H9 (cell line): ENCODE results near the gene SF3A1. TPM values are rescaled to one million over a fixed set of nuclear protein-coding genes. Genes with fewer than 3 reads are reported as not detected.

ENCODE experiments used
- DNase-seq: peaks from one replicate; pipeline ENCODE4 v3.0.0-alpha.2; 2017
- H2AFZ ChIP-seq: one replicate; pipeline ENCODE4 v1.6.1; 2013; ENCODE audit warnings: mild to moderate bottlenecking, low read length, control low read depth, moderate library complexity
- H2AK5ac ChIP-seq: 2 replicates; pipeline ENCODE4 v1.6.1; 2013; ENCODE audit warnings: low read length, control low read depth, mixed read lengths; ENCODE audit not compliant: insufficient read length
- H2BK120ac ChIP-seq: one replicate; pipeline ENCODE4 v1.6.1; 2013; ENCODE audit warnings: low read depth, mild to moderate bottlenecking, low read length, control low read depth, inconsistent platforms; ENCODE audit not compliant: poor library complexity, severe bottlenecking
- H2BK12ac ChIP-seq: 2 replicates; pipeline ENCODE4 v1.6.1; 2013; ENCODE audit warnings: low read length, control low read depth, mixed read lengths, low read depth; ENCODE audit not compliant: insufficient read length
- H2BK15ac ChIP-seq: 2 replicates; pipeline ENCODE4 v1.6.1; 2013; ENCODE audit warnings: low read depth, low read length, control low read depth
- H2BK20ac ChIP-seq: one replicate; pipeline ENCODE4 v1.6.1; 2013; ENCODE audit warnings: low read depth, mild to moderate bottlenecking, low read length, control low read depth, inconsistent platforms; ENCODE audit not compliant: poor library complexity, severe bottlenecking
- H2BK5ac ChIP-seq: 2 replicates; pipeline ENCODE4 v1.6.1; 2013; ENCODE audit warnings: low read length, control low read depth, mixed read lengths; ENCODE audit not compliant: insufficient read length
- H3K14ac ChIP-seq: 2 replicates; pipeline ENCODE4 v1.6.1; 2013; ENCODE audit warnings: low read length, control low read depth; ENCODE audit not compliant: insufficient read depth
- H3K18ac ChIP-seq: 2 replicates; pipeline ENCODE4 v1.6.1; 2013; ENCODE audit warnings: low read depth, mild to moderate bottlenecking, mixed read lengths, low read length, control low read depth; ENCODE audit not compliant: insufficient read length
- H3K23ac ChIP-seq: 2 replicates; pipeline ENCODE4 v1.6.1; 2013; ENCODE audit warnings: low read length, control low read depth, mixed read lengths, low read depth; ENCODE audit not compliant: insufficient read length
- H3K23me2 ChIP-seq: 2 replicates; pipeline ENCODE4 v1.6.1; 2013; ENCODE audit warnings: low read depth, mild to moderate bottlenecking, mixed read lengths, low read length, control low read depth; ENCODE audit not compliant: insufficient read length, poor library complexity, severe bottlenecking
- H3K27ac ChIP-seq: 2 replicates; pipeline ENCODE4 v1.5.1; 2013; ENCODE audit warnings: low read length, control low read depth, mixed read lengths, low read depth; ENCODE audit not compliant: insufficient read length
- H3K27me3 ChIP-seq: 2 replicates; pipeline ENCODE4 v1.6.1; 2013; ENCODE audit warnings: low read length, control low read depth, inconsistent platforms; ENCODE audit not compliant: insufficient read depth
- H3K4ac ChIP-seq: 2 replicates; pipeline ENCODE4 v1.6.1; 2013; ENCODE audit warnings: low read depth, mild to moderate bottlenecking, control low read depth, inconsistent platforms, low read length, moderate library complexity
- H3K4me1 ChIP-seq: 2 replicates; pipeline ENCODE4 v1.6.1; 2013; ENCODE audit warnings: low read length, control low read depth, inconsistent platforms; ENCODE audit not compliant: insufficient read depth
- H3K4me2 ChIP-seq: 2 replicates; pipeline ENCODE4 v1.6.1; 2013; ENCODE audit warnings: low read length, control low read depth, mixed read lengths; ENCODE audit not compliant: insufficient read length, insufficient read depth
- H3K56ac ChIP-seq: 2 replicates; pipeline ENCODE4 v1.6.1; 2013; ENCODE audit warnings: low read depth, mild to moderate bottlenecking, mixed read lengths, low read length, control low read depth; ENCODE audit not compliant: insufficient read length
- H3K79me1 ChIP-seq: 2 replicates; pipeline ENCODE4 v1.6.1; 2013; ENCODE audit warnings: low read depth, mild to moderate bottlenecking, moderate library complexity, low read length, control low read depth, inconsistent platforms; ENCODE audit not compliant: insufficient read depth, poor library complexity, severe bottlenecking
- H3K79me2 ChIP-seq: 2 replicates; pipeline ENCODE4 v1.6.1; 2013; ENCODE audit warnings: low read length, control low read depth, inconsistent platforms; ENCODE audit not compliant: insufficient read depth
- H3K9ac ChIP-seq: 2 replicates; pipeline ENCODE4 v1.6.1; 2013; ENCODE audit warnings: low read length, control low read depth, mixed read lengths; ENCODE audit not compliant: insufficient read length; ENCODE audit errors: extremely low read depth
- H3K9me3 ChIP-seq: one replicate; pipeline ENCODE4 v1.6.1; 2013; ENCODE audit warnings: low read depth, low read length, inconsistent platforms; ENCODE audit not compliant: control insufficient read depth
- H3T11ph ChIP-seq: one replicate; pipeline ENCODE4 v1.6.1; 2013; ENCODE audit warnings: mild to moderate bottlenecking, low read length, control low read depth, inconsistent platforms
- H4K20me1 ChIP-seq: one replicate; pipeline ENCODE4 v1.6.1; 2013; ENCODE audit not compliant: control insufficient read depth, insufficient read length, insufficient read depth
- H4K5ac ChIP-seq: 2 replicates; pipeline ENCODE4 v1.6.1; 2013; ENCODE audit warnings: low read depth, mild to moderate bottlenecking, mixed read lengths, low read length, control low read depth; ENCODE audit not compliant: insufficient read length
- H4K8ac ChIP-seq: replicated peaks from 2 replicates; pipeline ENCODE4 v1.6.1; 2013; ENCODE audit warnings: low read length, control low read depth, mixed read lengths, low read depth; ENCODE audit not compliant: insufficient read length
- H4K91ac ChIP-seq: 2 replicates; pipeline ENCODE4 v1.6.1; 2013; ENCODE audit warnings: low read depth, mild to moderate bottlenecking, moderate library complexity, mixed read lengths, low read length, control low read depth; ENCODE audit not compliant: insufficient read length
- H3K27ac Mint-ChIP-seq, 3 experiments: 2 replicates in 2 of 3; 3 replicates in 1 of 3; pipeline ENCODE4 v1.8.0; 2020 to 2021; ENCODE audit warnings: mixed read lengths in 3 of 3, mild to moderate bottlenecking in 1 of 3, moderate library complexity in 1 of 3
- H3K27me3 Mint-ChIP-seq: 2 replicates; pipeline ENCODE4 v1.8.0; 2021; ENCODE audit warnings: low read depth, mild to moderate bottlenecking, moderate library complexity, mixed read lengths
- H3K36me3 Mint-ChIP-seq, 3 experiments: 2 replicates in 2 of 3; 3 replicates in 1 of 3; pipeline ENCODE4 v1.8.0; 2020 to 2021; ENCODE audit warnings: low read depth in 3 of 3, mixed read lengths in 3 of 3; ENCODE audit not compliant: insufficient read depth in 1 of 3
- H3K4me1 Mint-ChIP-seq, 2 experiments: 2 replicates each; pipeline ENCODE4 v1.8.0; 2020; ENCODE audit warnings: mixed read lengths in 2 of 2
- H3K4me3 Mint-ChIP-seq, 2 experiments: 2 replicates in 1 of 2; 3 replicates in 1 of 2; pipeline ENCODE4 v1.8.0; 2020 to 2021; ENCODE audit warnings: mild to moderate bottlenecking in 2 of 2, mixed read lengths in 2 of 2, moderate library complexity in 1 of 2
- H3K9me3 Mint-ChIP-seq, 2 experiments: 2 replicates in 1 of 2; 3 replicates in 1 of 2; pipeline ENCODE4 v1.8.0; 2020; ENCODE audit warnings: mild to moderate bottlenecking in 2 of 2, mixed read lengths in 2 of 2, moderate library complexity in 1 of 2
- WGBS: extraction: QIAGEN DNeasy Blood & Tissue Kit; methylation state at CpG from one replicate; pipeline ENCODE4 v1.1.7; 2013; ENCODE audit warnings: missing lambda C conversion rate, low lambda C conversion rate, mixed read lengths; ENCODE audit not compliant: insufficient read length; ENCODE audit errors: extremely low coverage; 5-methylcytosine and 5-hydroxymethylcytosine counted together
- total RNA-seq: library from RNA; stranded (reverse); gene quantifications from 2 replicates; pipeline ENCODE4 v1.2.1, GENCODE V29; 2021
- TF ChIP-seq, protein P1 (sequence below): fragments of 200-600 bp; sonication (generic); conservative IDR thresholded peaks from 3 replicates; pipeline ENCODE4 v1.8.0; 2021; ENCODE audit warnings: antibody characterized with exemption, mild to moderate bottlenecking

The SF3A1 gene
- total RNA-seq, 1 experiment from 2014 or later: 225 TPM

DNA sequence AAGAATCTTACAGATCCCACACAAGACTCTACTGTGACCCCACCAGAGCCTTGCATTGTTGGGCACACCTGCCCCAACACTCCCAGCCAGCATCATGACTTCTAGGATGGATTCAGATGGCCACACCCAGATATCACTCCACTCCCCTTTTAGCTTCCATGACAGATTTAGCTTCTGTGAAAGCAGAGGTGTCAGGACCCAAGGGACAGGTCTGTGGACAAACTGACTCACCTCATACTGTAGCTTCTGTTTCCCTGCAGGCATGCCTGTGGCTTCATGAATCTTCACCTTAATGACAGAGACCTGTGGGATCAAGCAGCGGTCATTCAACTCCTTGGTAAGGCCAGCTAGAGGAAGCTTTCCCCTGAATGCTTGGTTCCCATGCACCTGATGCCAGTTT is 21.5 kb downstream of the SF3A1 start:
- no peak overlapping the region for H3K56ac ChIP-seq
- no peak overlapping the region for H4K8ac ChIP-seq
- H3K23ac ChIP-seq: no peak overlapping the region
- no peak overlapping the region for H2BK5ac ChIP-seq
- DNase-seq: no peak
- H3T11ph ChIP-seq: no peak overlapping the region
- H3K9ac ChIP-seq: no peak overlapping the region
- H3K4ac ChIP-seq: no peak overlapping the region
- no peak overlapping the region for H2BK15ac ChIP-seq
- no peak overlapping the region for H3K4me2 ChIP-seq
- no peak overlapping the region for H2AFZ ChIP-seq
- no peaks in the 10 kb centered on the region for H3K4me1 ChIP-seq
- no peak overlapping the region for H3K14ac ChIP-seq
- no peak overlapping the region for H4K5ac ChIP-seq
- H3K23me2 ChIP-seq: no peaks in the 10 kb centered on the region
- no peaks in the 10 kb centered on the region for H3K27me3 ChIP-seq
- no peak overlapping the region for H3K27ac ChIP-seq
- Mint-ChIP-seq H3K27ac (no peak overlapping the region), H3K4me3 (no peak overlapping the region), H3K27me3 (no peaks in the 10 kb centered on the region), H3K4me1 (no peaks in the 10 kb centered on the region), H3K36me3 (peaks cover 57 to 93% (median 83%) of the 10 kb centered on the region in 3 experiments), H3K9me3 (no peaks in the 10 kb centered on the region)
- H2AK5ac ChIP-seq: no peak overlapping the region
- no peak overlapping the region for H2BK120ac ChIP-seq
- no peaks in the 10 kb centered on the region for H3K9me3 ChIP-seq
- WGBS: no CpG with 5 or more reads among the region's 1 CpG
- H3K79me2 ChIP-seq: 0 out of 2 replicates have a peak, but pooled peaks cover 2% of the 10 kb centered on the region
- no peak overlapping the region for H2BK20ac ChIP-seq
- no peak overlapping the region for H3K18ac ChIP-seq
- H4K20me1 ChIP-seq: no peaks in the 10 kb centered on the region
- no peak overlapping the region for H4K91ac ChIP-seq
- no peak overlapping the region for H2BK12ac ChIP-seq
- H3K79me1 ChIP-seq: no peaks in the 10 kb centered on the region
- TF ChIP-seq, protein P1, sequence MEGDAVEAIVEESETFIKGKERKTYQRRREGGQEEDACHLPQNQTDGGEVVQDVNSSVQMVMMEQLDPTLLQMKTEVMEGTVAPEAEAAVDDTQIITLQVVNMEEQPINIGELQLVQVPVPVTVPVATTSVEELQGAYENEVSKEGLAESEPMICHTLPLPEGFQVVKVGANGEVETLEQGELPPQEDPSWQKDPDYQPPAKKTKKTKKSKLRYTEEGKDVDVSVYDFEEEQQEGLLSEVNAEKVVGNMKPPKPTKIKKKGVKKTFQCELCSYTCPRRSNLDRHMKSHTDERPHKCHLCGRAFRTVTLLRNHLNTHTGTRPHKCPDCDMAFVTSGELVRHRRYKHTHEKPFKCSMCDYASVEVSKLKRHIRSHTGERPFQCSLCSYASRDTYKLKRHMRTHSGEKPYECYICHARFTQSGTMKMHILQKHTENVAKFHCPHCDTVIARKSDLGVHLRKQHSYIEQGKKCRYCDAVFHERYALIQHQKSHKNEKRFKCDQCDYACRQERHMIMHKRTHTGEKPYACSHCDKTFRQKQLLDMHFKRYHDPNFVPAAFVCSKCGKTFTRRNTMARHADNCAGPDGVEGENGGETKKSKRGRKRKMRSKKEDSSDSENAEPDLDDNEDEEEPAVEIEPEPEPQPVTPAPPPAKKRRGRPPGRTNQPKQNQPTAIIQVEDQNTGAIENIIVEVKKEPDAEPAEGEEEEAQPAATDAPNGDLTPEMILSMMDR: no peak
